IMR-90 (cell line): ENCODE data around the gene PRKCA. TPM values are rescaled to one million over a fixed set of nuclear protein-coding genes. Genes with fewer than 3 reads are reported as not detected.

ENCODE experiments used
- ATAC-seq: fragments of 200-7000 bp; cut with Tn5 transposase; 2 replicates; pipeline ENCODE4 v1.9.1; 2020; ENCODE audit warnings: low read depth, mild to moderate bottlenecking, moderate library complexity
- BruUV-seq: library from RNA; stranded (reverse); fragments of 400-500 nt; replicated peaks from 2 replicates; lab custom pipeline; 2021; lab: Mats Ljungman, UMichigan
- CTCF ChIA-PET: fragments of 300-600 bp; formaldehyde crosslinking; extraction: SDS; loops from one replicate; lab custom pipeline; 2021; ENCODE audit warnings: antibody characterized with exemption; lab: Yijun Ruan, JAX
- POLR2A ChIA-PET: fragments of 300-600 bp; sonication (Branson Sonifier 250); formaldehyde crosslinking; loops from one replicate; lab custom pipeline; 2022; ENCODE audit warnings: antibody characterized with exemption; ENCODE audit not compliant: unreplicated experiment; lab: Charles Lee
- DNase-seq: peaks from one replicate; pipeline ENCODE4 v3.0.0; 2013
- H2AFZ ChIP-seq: replicated peaks from 2 replicates; pipeline ENCODE3; 2013; ENCODE audit warnings: low read length, mild to moderate bottlenecking; ENCODE audit not compliant: poor library complexity
- H2AK5ac ChIP-seq: 2 replicates; pipeline ENCODE4 v1.6.1; 2013; ENCODE audit warnings: low read depth, low read length, inconsistent platforms
- H2AK9ac ChIP-seq: replicated peaks from 2 replicates; pipeline ENCODE3; 2013; ENCODE audit warnings: mild to moderate bottlenecking, low read depth, low read length, moderate library complexity; ENCODE audit not compliant: poor library complexity
- H2BK120ac ChIP-seq: 2 replicates; pipeline ENCODE4 v1.6.1; 2013; ENCODE audit warnings: low read depth, low read length, inconsistent platforms
- H2BK15ac ChIP-seq: 3 replicates; pipeline ENCODE4 v1.6.1; 2013; ENCODE audit warnings: low read depth, low read length, inconsistent platforms
- H2BK20ac ChIP-seq: 2 replicates; pipeline ENCODE4 v1.6.1; 2013; ENCODE audit warnings: low read depth, mild to moderate bottlenecking, inconsistent platforms, low read length, moderate library complexity
- H2BK5ac ChIP-seq: 2 replicates; pipeline ENCODE4 v1.6.1; 2013; ENCODE audit warnings: mild to moderate bottlenecking, low read depth, low read length, inconsistent platforms; ENCODE audit not compliant: poor library complexity, severe bottlenecking
- H3K14ac ChIP-seq: replicated peaks from 2 replicates; pipeline ENCODE4 v1.6.1; 2013; ENCODE audit warnings: low read depth, low read length, inconsistent platforms
- H3K18ac ChIP-seq: 2 replicates; pipeline ENCODE4 v1.6.1; 2013; ENCODE audit warnings: low read depth, low read length, control low read depth
- H3K23ac ChIP-seq: 2 replicates; pipeline ENCODE4 v1.6.1; 2013; ENCODE audit warnings: low read depth, low read length, inconsistent platforms
- H3K27ac ChIP-seq: 2 replicates; pipeline ENCODE4 v1.5.1; 2013; ENCODE audit warnings: mild to moderate bottlenecking, control low read depth, low read length; ENCODE audit not compliant: insufficient read depth
- H3K27me3 ChIP-seq: 2 replicates; pipeline ENCODE4 v1.6.1; 2013; ENCODE audit warnings: low read length; ENCODE audit not compliant: control insufficient read depth, insufficient read depth
- H3K36me3 ChIP-seq: 2 replicates; pipeline ENCODE4 v1.6.1; 2013; ENCODE audit warnings: low read length, mixed read lengths; ENCODE audit not compliant: control insufficient read depth, insufficient read depth
- H3K4ac ChIP-seq: 2 replicates; pipeline ENCODE4 v1.6.1; 2013; ENCODE audit warnings: low read depth, low read length, inconsistent platforms
- H3K4me1 ChIP-seq: 2 replicates; pipeline ENCODE4 v1.6.1; 2013; ENCODE audit warnings: low read length, mixed read lengths; ENCODE audit not compliant: control insufficient read depth, insufficient read depth
- H3K4me2 ChIP-seq: 2 replicates; pipeline ENCODE4 v1.6.1; 2013; ENCODE audit warnings: low read depth, mild to moderate bottlenecking, control low read depth, low read length, moderate library complexity
- H3K4me3 ChIP-seq: 2 replicates; pipeline ENCODE4 v1.5.1; 2013; ENCODE audit warnings: low read depth, mild to moderate bottlenecking, control low read depth, low read length, moderate library complexity; ENCODE audit not compliant: insufficient read depth
- H3K56ac ChIP-seq: 2 replicates; pipeline ENCODE4 v1.6.1; 2013; ENCODE audit warnings: low read length, inconsistent platforms; ENCODE audit not compliant: insufficient read depth; ENCODE audit errors: extremely low read depth
- H3K79me1 ChIP-seq, 2 experiments: 2 replicates each; pipeline ENCODE4 v1.6.1; 2013; ENCODE audit warnings: low read length in 2 of 2, inconsistent platforms in 1 of 2, low read depth in 1 of 2
- H3K9ac ChIP-seq: 2 replicates; pipeline ENCODE4 v1.6.1; 2013; ENCODE audit warnings: low read depth, low read length, control low read depth
- H3K9me1 ChIP-seq: 2 replicates; pipeline ENCODE4 v1.6.1; 2013; ENCODE audit warnings: low read length, inconsistent platforms; ENCODE audit not compliant: insufficient read depth
- H3K9me3 ChIP-seq: 2 replicates; pipeline ENCODE4 v1.6.1; 2013; ENCODE audit warnings: low read length; ENCODE audit not compliant: control insufficient read depth, insufficient read depth
- H4K20me1 ChIP-seq: 2 replicates; pipeline ENCODE4 v1.6.1; 2013; ENCODE audit warnings: low read length, inconsistent platforms; ENCODE audit not compliant: insufficient read depth
- H4K5ac ChIP-seq: 2 replicates; pipeline ENCODE4 v1.6.1; 2013; ENCODE audit warnings: mild to moderate bottlenecking, low read depth, low read length, control low read depth
- H4K8ac ChIP-seq, 2 experiments: 2 replicates each; pipeline ENCODE4 v1.6.1; 2013; ENCODE audit warnings: low read depth in 2 of 2, low read length in 2 of 2, control low read depth in 1 of 2, inconsistent platforms in 1 of 2
- H4K91ac ChIP-seq: 2 replicates; pipeline ENCODE4 v1.6.1; 2013; ENCODE audit warnings: low read depth, low read length, inconsistent platforms; ENCODE audit not compliant: insufficient read depth
- MAZ ChIP-seq: IDR thresholded peaks from 2 replicates; pipeline ENCODE4 v1.6.1; 2012; ENCODE audit warnings: low read depth, mild to moderate bottlenecking, low read length, improper control_type of control experiment, moderate library complexity, borderline replicate concordance
- POLR2A ChIP-seq: IDR thresholded peaks from 2 replicates; pipeline ENCODE4 v1.6.1; 2012; ENCODE audit warnings: mild to moderate bottlenecking, low read depth, low read length
- RCOR1 ChIP-seq: IDR thresholded peaks from 2 replicates; pipeline ENCODE4 v1.6.1; 2012; ENCODE audit warnings: mild to moderate bottlenecking, low read length, improper control_type of control experiment; ENCODE audit not compliant: insufficient replicate concordance
- dilution Hi-C: fragments of 300-500 bp; cut with HindIII; formaldehyde crosslinking; loops from one replicate; pipeline ENCODE4 v1.14.3; 2018; ENCODE audit warnings: low sequenced_read_pairs; ENCODE audit not compliant: unreplicated experiment
- in situ Hi-C: fragments of 300-500 bp; cut with MboI; formaldehyde crosslinking; loops from 3 replicates; pipeline ENCODE4 v1.14.3; 2019; ENCODE audit warnings: low sequenced_read_pairs, inconsistent platforms, mixed read lengths
- intact Hi-C: fragments of 100-400 bp; cut with micrococcal nuclease; formaldehyde crosslinking; loops from 2 replicates; pipeline ENCODE4 v1.10.0; 2022
- polyA plus RNA-seq, 3 experiments: library from polyadenylated mRNA; depleted of rRNA; stranded (reverse); fragments of >200 nt; gene quantifications; 2 replicates each; pipeline ENCODE4 v1.2.3, GENCODE V29; 2012; ENCODE audit warnings: low replicate concordance in 1 of 3
- total RNA-seq: library from RNA; depleted of rRNA; stranded (reverse); fragments of >200 nt; gene quantifications from 2 replicates; pipeline ENCODE4 v1.2.3, GENCODE V29; 2012
- TF ChIP-seq, protein P1 (sequence below): fragments of 150-350 bp; IDR thresholded peaks from 2 replicates; pipeline ENCODE4 v1.6.1; 2017; ENCODE audit warnings: mild to moderate bottlenecking, antibody characterized with exemption, low read length, low read depth

Gene PRKCA
- total and polyA plus RNA-seq, 2 of the 4 experiments (the other 2 are of a cell fraction): 31.0 to 46.0 TPM

DNA sequence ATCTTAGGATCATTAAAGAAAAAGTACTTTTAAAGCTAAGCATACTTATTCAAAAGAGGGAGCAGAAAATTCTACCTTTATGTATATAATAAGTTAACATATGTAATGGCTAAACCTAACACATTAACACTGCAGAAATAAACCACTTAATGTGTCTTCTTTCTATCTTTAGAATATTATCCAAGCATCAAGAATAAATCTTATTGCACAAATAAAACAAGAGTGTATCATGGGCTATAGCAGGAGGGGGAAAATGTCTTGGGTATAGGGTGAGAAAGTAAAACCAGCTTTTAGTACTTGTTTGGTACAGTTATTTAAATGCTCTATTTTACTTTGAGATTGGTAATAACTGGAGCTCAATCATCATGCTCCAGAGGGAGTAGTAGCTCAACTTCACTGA is 10.9 kb downstream of the PRKCA start:
- H3K36me3 ChIP-seq: peaks cover 10% of the 10 kb centered on the region
- no peak overlapping the region for H2BK5ac ChIP-seq
- no peak overlapping the region for H4K91ac ChIP-seq
- ATAC-seq: no peak
- H4K5ac ChIP-seq: no peak overlapping the region
- DNase-seq: no peak
- in situ Hi-C loops (no loop called here), intact Hi-C loops (loop anchor here (5.0 kb wide), 1 partner anchor 89 kb away; no protein-coding TSS in a partner anchor), dilution Hi-C loops (no loop called here)
- H3K9ac ChIP-seq: no peak overlapping the region
- H4K20me1 ChIP-seq: 0 out of 2 replicates have a peak, but pooled peaks cover 7% of the 10 kb centered on the region
- no peak overlapping the region for H4K8ac ChIP-seq
- no peak overlapping the region for H2AK9ac ChIP-seq
- H3K9me1 ChIP-seq: peaks cover 17% of the 10 kb centered on the region
- H2BK15ac ChIP-seq: no peak overlapping the region
- H3K9me3 ChIP-seq: no peaks in the 10 kb centered on the region
- no peak overlapping the region for H3K18ac ChIP-seq
- TF ChIP-seq RCOR1: no peak
- no peak for TF ChIP-seq MAZ
- TF ChIP-seq POLR2A: no peak
- TF ChIP-seq, protein P1, sequence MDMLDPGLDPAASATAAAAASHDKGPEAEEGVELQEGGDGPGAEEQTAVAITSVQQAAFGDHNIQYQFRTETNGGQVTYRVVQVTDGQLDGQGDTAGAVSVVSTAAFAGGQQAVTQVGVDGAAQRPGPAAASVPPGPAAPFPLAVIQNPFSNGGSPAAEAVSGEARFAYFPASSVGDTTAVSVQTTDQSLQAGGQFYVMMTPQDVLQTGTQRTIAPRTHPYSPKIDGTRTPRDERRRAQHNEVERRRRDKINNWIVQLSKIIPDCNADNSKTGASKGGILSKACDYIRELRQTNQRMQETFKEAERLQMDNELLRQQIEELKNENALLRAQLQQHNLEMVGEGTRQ: no peak
- no peak overlapping the region for H3K56ac ChIP-seq
- peaks cover 21% of the 10 kb centered on the region for H3K4me1 ChIP-seq
- H3K27me3 ChIP-seq: no peaks in the 10 kb centered on the region
- H3K4ac ChIP-seq: no peak overlapping the region
- no peak overlapping the region for H3K14ac ChIP-seq
- no peak overlapping the region for H2AK5ac ChIP-seq
- no peak overlapping the region for H3K27ac ChIP-seq
- no peak overlapping the region for H2BK120ac ChIP-seq
- POLR2A ChIA-PET: no interaction called here
- H3K23ac ChIP-seq: no peak overlapping the region
- no peak overlapping the region for H2AFZ ChIP-seq
- H2BK20ac ChIP-seq: no peak overlapping the region
- no peak overlapping the region for H3K4me2 ChIP-seq
- CTCF ChIA-PET: no interaction called here
- H3K79me1 ChIP-seq: peaks cover 47 to 79% of the 10 kb centered on the region in 2 experiments
- no peak overlapping the region for H3K4me3 ChIP-seq
- no TSS peak for BruUV-seq
